Chondrocyte (in vitro differentiated cells): ENCODE data around the gene IER2. TPM values are rescaled to one million over a fixed set of nuclear protein-coding genes. Genes with fewer than 3 reads are reported as not detected.

Experiments used
- DNase-seq: peaks from one replicate; pipeline ENCODE4 v3.0.0; 2021; ENCODE audit warnings: mixed read lengths, low spot score
- H3K27ac Mint-ChIP-seq: one replicate; pipeline ENCODE4 v1.8.0; 2021; ENCODE audit warnings: mild to moderate bottlenecking, moderate library complexity, mixed read lengths; ENCODE audit not compliant: unreplicated experiment
- H3K27me3 Mint-ChIP-seq: 2 replicates; pipeline ENCODE4 v1.8.0; 2021; ENCODE audit warnings: low read depth, mixed read lengths
- H3K36me3 Mint-ChIP-seq: 2 replicates; pipeline ENCODE4 v1.8.0; 2021; ENCODE audit warnings: low read depth, mixed read lengths
- H3K4me1 Mint-ChIP-seq: 2 replicates; pipeline ENCODE4 v1.8.0; 2021; ENCODE audit warnings: low read depth, mild to moderate bottlenecking, mixed read lengths
- H3K4me3 Mint-ChIP-seq: one replicate; pipeline ENCODE4 v1.8.0; 2021; ENCODE audit warnings: mild to moderate bottlenecking, moderate library complexity, mixed read lengths; ENCODE audit not compliant: unreplicated experiment
- H3K9me3 Mint-ChIP-seq: 2 replicates; pipeline ENCODE4 v1.8.0; 2021; ENCODE audit warnings: low read depth, mixed read lengths
- CTCF ChIP-seq: fragments of 200-600 bp; sonication (generic); IDR thresholded peaks from 2 replicates; pipeline ENCODE4 v1.5.0; 2021; ENCODE audit warnings: antibody characterized with exemption, mild to moderate bottlenecking, moderate library complexity
- total RNA-seq: library from RNA; stranded (reverse); gene quantifications from 3 replicates; pipeline ENCODE4 v1.2.1, GENCODE V29; 2021

The IER2 gene
- total RNA-seq, 1 donor from 2014 or later, result 58.5 TPM

- peaks cover 3% of the 10 kb centered on the region for H3K4me1 Mint-ChIP-seq
- no peak overlapping the region for H3K4me3 Mint-ChIP-seq
- no peaks in the 10 kb centered on the region for H3K9me3 Mint-ChIP-seq
- H3K27ac Mint-ChIP-seq, result no peak overlapping the region
- H3K27me3 Mint-ChIP-seq, result no peaks in the 10 kb centered on the region
- no peak for TF ChIP-seq CTCF
- H3K36me3 Mint-ChIP-seq, result peaks cover 2% of the 10 kb centered on the region
- no peak for DNase-seq
Measured at GRCh38 chr19:13127811-13128575, 22.2 kb upstream of the IER2 start.

- H3K27ac Mint-ChIP-seq, result peak overlapping the region; percentile 41
- DNase-seq, result no peak
- H3K4me3 Mint-ChIP-seq, result no peak overlapping the region
- no peaks in the 10 kb centered on the region for H3K27me3 Mint-ChIP-seq
- no peak for TF ChIP-seq CTCF
- H3K4me1 Mint-ChIP-seq, result peaks cover 3% of the 10 kb centered on the region
- no peaks in the 10 kb centered on the region for H3K9me3 Mint-ChIP-seq
- peaks cover 2% of the 10 kb centered on the region for H3K36me3 Mint-ChIP-seq
Measured at GRCh38 chr19:13128583-13128982, 21.6 kb upstream of the IER2 start.

GRCh38 chr19:13129384-13129783 lies 20.8 kb upstream of the IER2 start:
- peaks cover 2% of the 10 kb centered on the region for H3K36me3 Mint-ChIP-seq
- H3K27ac Mint-ChIP-seq, result no peak overlapping the region

GRCh38 chr19:13130886-13131490 lies 19.2 kb upstream of the IER2 start:
- Mint-ChIP-seq H3K27ac (no peak overlapping the region), H3K4me3 (no peak overlapping the region), H3K27me3 (no peaks in the 10 kb centered on the region), H3K4me1 (peaks cover 6% of the 10 kb centered on the region), H3K36me3 (peaks cover 2% of the 10 kb centered on the region), H3K9me3 (no peaks in the 10 kb centered on the region)
- no peak for DNase-seq
- TF ChIP-seq CTCF, result no peak

More at GRCh38 chr19:13129384-13129783, 20.8 kb upstream of the IER2 start:
- Mint-ChIP-seq H3K27me3 (no peaks in the 10 kb centered on the region), H3K4me1 (peaks cover 3% of the 10 kb centered on the region), H3K9me3 (no peaks in the 10 kb centered on the region), H3K4me3 (no peak overlapping the region)
- TF ChIP-seq CTCF, result no peak
- DNase-seq, result no peak

- H3K36me3 Mint-ChIP-seq, result peaks cover 8% of the 10 kb centered on the region
Measured at GRCh38 chr19:13132471-13133180, 17.6 kb upstream of the IER2 start.

More at GRCh38 chr19:13132471-13133180, 17.6 kb upstream of the IER2 start:
- no peak for TF ChIP-seq CTCF
- DNase-seq, result no peak
- H3K4me1 Mint-ChIP-seq, result peaks cover 6% of the 10 kb centered on the region
- no peak overlapping the region for H3K4me3 Mint-ChIP-seq
- H3K27ac Mint-ChIP-seq, result peak overlapping the region; percentile 66
- H3K9me3 Mint-ChIP-seq, result no peaks in the 10 kb centered on the region
- no peaks in the 10 kb centered on the region for H3K27me3 Mint-ChIP-seq
